ENCODE results near the gene VAV1. TPM values are rescaled to one million over a fixed set of nuclear protein-coding genes. Genes with fewer than 3 reads are reported as not detected.

VAV1 gene
- total and polyA plus RNA-seq, 2 of the 13 experiments (the other 11 are each of a cell fraction or from before 2014, with no cell fraction given): not detected

DNA sequence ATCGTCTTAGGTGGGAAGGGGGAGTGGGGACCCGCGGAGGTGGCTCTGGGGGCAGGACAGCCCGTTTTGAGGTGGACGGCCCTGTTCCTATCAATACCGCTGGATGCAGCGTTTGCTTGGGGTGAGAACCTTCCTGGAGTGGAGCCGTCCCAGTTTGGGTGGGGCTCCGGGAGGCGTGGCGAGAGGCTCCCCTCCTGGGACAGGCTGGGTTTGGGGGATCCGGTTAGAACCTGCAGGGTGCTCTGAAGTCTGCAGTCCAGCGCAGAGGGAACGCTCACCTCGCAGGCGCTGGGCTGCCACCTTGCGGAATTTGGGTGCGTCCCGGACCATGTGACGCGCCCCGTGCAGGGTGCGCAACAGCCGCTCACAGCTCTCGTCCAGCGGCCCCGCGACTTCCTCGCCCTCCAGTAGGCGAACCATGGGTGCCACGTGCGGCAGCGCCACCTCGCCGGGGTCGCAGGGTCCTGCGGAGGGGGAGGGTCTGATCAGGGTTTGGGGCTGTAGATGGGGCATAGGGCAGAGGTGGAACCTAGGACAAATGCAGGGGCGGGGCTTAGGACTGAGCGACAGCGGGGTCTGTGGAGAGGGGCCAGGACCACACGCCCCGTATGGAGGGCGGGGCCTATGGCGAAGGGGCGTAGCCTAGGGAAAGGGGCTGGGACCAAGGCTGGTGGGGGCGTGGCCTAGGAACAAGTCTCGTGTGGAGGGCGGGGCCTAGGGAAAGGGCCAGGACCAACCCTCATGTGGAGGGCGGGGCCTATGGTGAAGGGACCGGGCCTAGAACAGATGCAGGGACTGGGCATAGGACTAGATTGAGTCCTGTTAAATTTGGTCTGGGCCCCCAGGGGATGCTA is 19.1 kb upstream of the VAV1 start (continued):
- TF ChIP-seq, protein P1, sequence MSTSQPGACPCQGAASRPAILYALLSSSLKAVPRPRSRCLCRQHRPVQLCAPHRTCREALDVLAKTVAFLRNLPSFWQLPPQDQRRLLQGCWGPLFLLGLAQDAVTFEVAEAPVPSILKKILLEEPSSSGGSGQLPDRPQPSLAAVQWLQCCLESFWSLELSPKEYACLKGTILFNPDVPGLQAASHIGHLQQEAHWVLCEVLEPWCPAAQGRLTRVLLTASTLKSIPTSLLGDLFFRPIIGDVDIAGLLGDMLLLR (CRISPR knock-in tag; IDR thresholded peaks at IDR 0.05): peak; percentile 86; the same call in 1 of the 2 replicates
- peak; percentile 93 for TF ChIP-seq TBX2 (CRISPR knock-in tag; IDR thresholded peaks at IDR 0.05; ENCODE audit: borderline replicate concordance)
- TF ChIP-seq USF2 (IDR thresholded peaks at IDR 0.05; ENCODE audit: low read depth, low read length): peak; percentile 83
- peak; percentile 90 for TF ChIP-seq USF2 (CRISPR knock-in tag; IDR thresholded peaks at IDR 0.05; ENCODE audit: borderline replicate concordance)
- TF ChIP-seq ARNT2 (CRISPR knock-in tag; IDR thresholded peaks at IDR 0.05; ENCODE audit: low read depth): peak; percentile 93
- peak; percentile 77; the same call in 1 of the 2 replicates for TF ChIP-seq MED13 (CRISPR knock-in tag; IDR thresholded peaks at IDR 0.05)
- TF ChIP-seq, protein P2, sequence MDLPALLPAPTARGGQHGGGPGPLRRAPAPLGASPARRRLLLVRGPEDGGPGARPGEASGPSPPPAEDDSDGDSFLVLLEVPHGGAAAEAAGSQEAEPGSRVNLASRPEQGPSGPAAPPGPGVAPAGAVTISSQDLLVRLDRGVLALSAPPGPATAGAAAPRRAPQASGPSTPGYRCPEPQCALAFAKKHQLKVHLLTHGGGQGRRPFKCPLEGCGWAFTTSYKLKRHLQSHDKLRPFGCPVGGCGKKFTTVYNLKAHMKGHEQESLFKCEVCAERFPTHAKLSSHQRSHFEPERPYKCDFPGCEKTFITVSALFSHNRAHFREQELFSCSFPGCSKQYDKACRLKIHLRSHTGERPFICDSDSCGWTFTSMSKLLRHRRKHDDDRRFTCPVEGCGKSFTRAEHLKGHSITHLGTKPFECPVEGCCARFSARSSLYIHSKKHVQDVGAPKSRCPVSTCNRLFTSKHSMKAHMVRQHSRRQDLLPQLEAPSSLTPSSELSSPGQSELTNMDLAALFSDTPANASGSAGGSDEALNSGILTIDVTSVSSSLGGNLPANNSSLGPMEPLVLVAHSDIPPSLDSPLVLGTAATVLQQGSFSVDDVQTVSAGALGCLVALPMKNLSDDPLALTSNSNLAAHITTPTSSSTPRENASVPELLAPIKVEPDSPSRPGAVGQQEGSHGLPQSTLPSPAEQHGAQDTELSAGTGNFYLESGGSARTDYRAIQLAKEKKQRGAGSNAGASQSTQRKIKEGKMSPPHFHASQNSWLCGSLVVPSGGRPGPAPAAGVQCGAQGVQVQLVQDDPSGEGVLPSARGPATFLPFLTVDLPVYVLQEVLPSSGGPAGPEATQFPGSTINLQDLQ (CRISPR knock-in tag; IDR thresholded peaks at IDR 0.05): no peak
- peak; percentile 51; the same call in 1 of the 2 replicates for TF ChIP-seq PAXIP1 (CRISPR knock-in tag; conservative IDR thresholded peaks at IDR 0.05)
- peak; percentile 86 for TF ChIP-seq ZNF574 (CRISPR knock-in tag; IDR thresholded peaks at IDR 0.05)
- TF ChIP-seq, protein P3, sequence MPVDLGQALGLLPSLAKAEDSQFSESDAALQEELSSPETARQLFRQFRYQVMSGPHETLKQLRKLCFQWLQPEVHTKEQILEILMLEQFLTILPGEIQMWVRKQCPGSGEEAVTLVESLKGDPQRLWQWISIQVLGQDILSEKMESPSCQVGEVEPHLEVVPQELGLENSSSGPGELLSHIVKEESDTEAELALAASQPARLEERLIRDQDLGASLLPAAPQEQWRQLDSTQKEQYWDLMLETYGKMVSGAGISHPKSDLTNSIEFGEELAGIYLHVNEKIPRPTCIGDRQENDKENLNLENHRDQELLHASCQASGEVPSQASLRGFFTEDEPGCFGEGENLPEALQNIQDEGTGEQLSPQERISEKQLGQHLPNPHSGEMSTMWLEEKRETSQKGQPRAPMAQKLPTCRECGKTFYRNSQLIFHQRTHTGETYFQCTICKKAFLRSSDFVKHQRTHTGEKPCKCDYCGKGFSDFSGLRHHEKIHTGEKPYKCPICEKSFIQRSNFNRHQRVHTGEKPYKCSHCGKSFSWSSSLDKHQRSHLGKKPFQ (CRISPR knock-in tag; IDR thresholded peaks at IDR 0.05; ENCODE audit: insufficient replicate concordance): no peak
- TF ChIP-seq, protein P4, sequence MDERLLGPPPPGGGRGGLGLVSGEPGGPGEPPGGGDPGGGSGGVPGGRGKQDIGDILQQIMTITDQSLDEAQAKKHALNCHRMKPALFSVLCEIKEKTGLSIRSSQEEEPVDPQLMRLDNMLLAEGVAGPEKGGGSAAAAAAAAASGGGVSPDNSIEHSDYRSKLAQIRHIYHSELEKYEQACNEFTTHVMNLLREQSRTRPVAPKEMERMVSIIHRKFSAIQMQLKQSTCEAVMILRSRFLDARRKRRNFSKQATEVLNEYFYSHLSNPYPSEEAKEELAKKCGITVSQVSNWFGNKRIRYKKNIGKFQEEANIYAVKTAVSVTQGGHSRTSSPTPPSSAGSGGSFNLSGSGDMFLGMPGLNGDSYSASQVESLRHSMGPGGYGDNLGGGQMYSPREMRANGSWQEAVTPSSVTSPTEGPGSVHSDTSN (CRISPR knock-in tag; IDR thresholded peaks at IDR 0.05): peak; percentile 73
